HCT116 (cell line): ENCODE data around the gene SAMD4A. TPM values are rescaled to one million over a fixed set of nuclear protein-coding genes. Genes with fewer than 3 reads are reported as not detected.

ENCODE experiments used
- ATAC-seq: fragments of 200-7000 bp; cut with Tn5 transposase; 2 replicates; pipeline ENCODE4 v1.9.1; 2020; ENCODE audit warnings: mild to moderate bottlenecking, moderate library complexity
- BruUV-seq: library from RNA; stranded (reverse); fragments of 400-500 nt; replicated peaks from 2 replicates; lab custom pipeline; 2021; lab: Mats Ljungman, UMichigan
- CTCF ChIA-PET: fragments of 300-600 bp; sonication (Branson Sonifier 250); formaldehyde crosslinking; loops from one replicate; lab custom pipeline; 2021; ENCODE audit warnings: antibody characterized with exemption; lab: Charles Lee
- POLR2A ChIA-PET: fragments of 300-600, 350-600 bp; sonication (Branson Sonifier 250); formaldehyde crosslinking; loops from one replicate; lab custom pipeline; 2021; ENCODE audit warnings: antibody characterized with exemption; lab: Charles Lee
- RAD21 ChIA-PET, 2 experiments: fragments of 300-600 bp; sonication (Branson Sonifier 250); formaldehyde crosslinking; loops; one replicate each; lab custom pipeline; 2023; ENCODE audit warnings: low total read pairs in 2 of 2; ENCODE audit not compliant: uncharacterized antibody in 2 of 2, unreplicated experiment in 2 of 2, low non-redundant PET in 1 of 2; lab: Charles Lee
- DNase-seq: peaks from one replicate; pipeline ENCODE4 v3.0.0-alpha.2; 2010; ENCODE audit warnings: low read depth, low spot score
- H2AFZ ChIP-seq: fragments of 200-600 bp; shearing (Covaris generic), sonication (generic); 2 replicates; pipeline ENCODE4 v1.6.1; 2017; ENCODE audit warnings: low read depth, mixed run types, mixed read lengths, antibody characterized with exemption, low read length; ENCODE audit not compliant: poor library complexity, severe bottlenecking
- H3K27ac ChIP-seq: 2 replicates; pipeline ENCODE4 v1.5.1; 2012; ENCODE audit warnings: low read depth, low read length
- H3K27me3 ChIP-seq: fragments of 200-600 bp; sonication (generic); 2 replicates; pipeline ENCODE4 v1.6.1; 2016; ENCODE audit warnings: mixed run types, low read length, mixed read lengths; ENCODE audit not compliant: insufficient read depth
- H3K36me3 ChIP-seq, 2 experiments: fragments of 200-500 bp in 1 of 2; fragments of 200-600 bp in 1 of 2; sonication (Bioruptor generic) in 1 of 2; sonication (generic) in 1 of 2; 2 replicates each; pipeline versions ENCODE4 v1.5.1 to v1.6.1; 2014 to 2016; ENCODE audit warnings: low read length in 2 of 2, inconsistent platforms in 1 of 2, mixed read lengths in 1 of 2, mixed run types in 1 of 2; ENCODE audit not compliant: insufficient read depth in 2 of 2, control insufficient read depth in 1 of 2
- H3K4me1 ChIP-seq, 2 experiments: fragments of 200-600 bp in 1 of 2; sonication (generic) in 1 of 2; 2 replicates each; pipeline versions ENCODE4 v1.5.1 to v1.6.1; 2012 to 2017; ENCODE audit warnings: low read length in 2 of 2, inconsistent platforms in 1 of 2, mild to moderate bottlenecking in 1 of 2, mixed read lengths in 1 of 2, mixed run types in 1 of 2, moderate library complexity in 1 of 2; ENCODE audit not compliant: insufficient read depth in 2 of 2, control insufficient read depth in 1 of 2
- H3K4me2 ChIP-seq: fragments of 200-600 bp; sonication (generic); 2 replicates; pipeline ENCODE4 v1.6.1; 2017; ENCODE audit warnings: mixed run types, low read length, mixed read lengths
- H3K4me3 ChIP-seq, 2 experiments: fragments of 200-600 bp in 1 of 2; sonication (generic) in 1 of 2; replicated peaks in 1 of 2; 2 replicates each; pipeline ENCODE4 v1.5.1; 2011 to 2016; ENCODE audit warnings: low read length in 2 of 2, control low read depth in 1 of 2, low read depth in 1 of 2, mild to moderate bottlenecking in 1 of 2, mixed read lengths in 1 of 2, mixed run types in 1 of 2
- H3K79me2 ChIP-seq: fragments of 200-600 bp; sonication (generic); 2 replicates; pipeline ENCODE4 v1.6.1; 2017; ENCODE audit warnings: mild to moderate bottlenecking, mixed run types, low read length, moderate library complexity, mixed read lengths; ENCODE audit not compliant: insufficient read depth
- H3K9ac ChIP-seq: fragments of 200-600 bp; sonication (generic); 2 replicates; pipeline ENCODE4 v1.6.1; 2016; ENCODE audit warnings: low read length, mixed read lengths
- H3K9me2 ChIP-seq: fragments of 200-600 bp; sonication (generic), shearing (Covaris generic); 2 replicates; pipeline ENCODE4 v1.6.1; 2017; ENCODE audit warnings: mixed run types, mild to moderate bottlenecking, moderate library complexity; ENCODE audit not compliant: insufficient read depth
- H3K9me3 ChIP-seq, 2 experiments: fragments of 200-500 bp in 1 of 2; fragments of 200-600 bp in 1 of 2; sonication (Bioruptor generic) in 1 of 2; sonication (generic) in 1 of 2; 2 replicates each; pipeline ENCODE4 v1.6.1; 2014 to 2017; ENCODE audit warnings: low read length in 2 of 2, mixed read lengths in 2 of 2, inconsistent platforms in 1 of 2, low read depth in 1 of 2, mild to moderate bottlenecking in 1 of 2, mixed run types in 1 of 2, moderate library complexity in 1 of 2; ENCODE audit not compliant: control insufficient read depth in 1 of 2, insufficient read depth in 1 of 2
- H4K20me1 ChIP-seq: fragments of 200-600 bp; sonication (generic), shearing (Covaris generic); 2 replicates; pipeline ENCODE4 v1.6.1; 2017; ENCODE audit warnings: mixed run types, mild to moderate bottlenecking, moderate library complexity; ENCODE audit not compliant: insufficient read depth
- ATF3 ChIP-seq: IDR thresholded peaks from 2 replicates; pipeline ENCODE4 v1.6.1; 2012
- CBX3 ChIP-seq: IDR thresholded peaks from 2 replicates; pipeline ENCODE4 v1.6.1; 2012; ENCODE audit warnings: low read depth
- CEBPB ChIP-seq: IDR thresholded peaks from 2 replicates; pipeline ENCODE4 v1.6.1; 2012; ENCODE audit warnings: low read depth
- FOSL1 ChIP-seq: IDR thresholded peaks from 2 replicates; pipeline ENCODE4 v1.6.1; 2012; ENCODE audit warnings: low read depth
- JUND ChIP-seq: IDR thresholded peaks from 2 replicates; pipeline ENCODE4 v1.6.1; 2012
- POLR2A ChIP-seq: IDR thresholded peaks from 2 replicates; pipeline ENCODE4 v1.7.0; 2011; ENCODE audit warnings: borderline replicate concordance; ENCODE audit not compliant: insufficient read depth, insufficient read length; ENCODE audit errors: extremely low read depth
- POLR2AphosphoS5 ChIP-seq: IDR thresholded peaks from 2 replicates; pipeline ENCODE4 v1.6.1; 2011; ENCODE audit warnings: mild to moderate bottlenecking, low read depth, low read length, moderate library complexity
- RAD21 ChIP-seq: IDR thresholded peaks from 2 replicates; pipeline ENCODE4 v1.6.1; 2012; ENCODE audit warnings: low read depth, mild to moderate bottlenecking
- SP1 ChIP-seq: IDR thresholded peaks from 2 replicates; pipeline ENCODE4 v1.6.1; 2012; ENCODE audit warnings: low read depth
- SRF ChIP-seq: IDR thresholded peaks from 2 replicates; pipeline ENCODE4 v1.6.1; 2012; ENCODE audit warnings: low read depth
- TCF7L2 ChIP-seq: IDR thresholded peaks from 2 replicates; pipeline ENCODE4 v1.7.0; 2011; ENCODE audit warnings: borderline replicate concordance, inconsistent platforms; ENCODE audit not compliant: insufficient read depth, insufficient read length; ENCODE audit errors: extremely low read depth
- YY1 ChIP-seq: IDR thresholded peaks from 2 replicates; pipeline ENCODE4 v1.6.1; 2011; ENCODE audit warnings: low read length, low read depth, moderate library complexity, mild to moderate bottlenecking; ENCODE audit not compliant: insufficient replicate concordance; ENCODE audit errors: extremely low read depth
- ZFX ChIP-seq: fragments of 450-650 bp; IDR thresholded peaks from 2 replicates; pipeline ENCODE4 v1.6.1; 2017
- ZNF274 ChIP-seq: fragments of 200-500 bp; sonication (Bioruptor generic); IDR thresholded peaks from 2 replicates; pipeline ENCODE4 v1.6.1; 2014; ENCODE audit warnings: mild to moderate bottlenecking, low read depth, low read length, inconsistent platforms
- intact Hi-C: fragments of 100-400 bp; cut with micrococcal nuclease; formaldehyde crosslinking; loops from 2 replicates; pipeline ENCODE4 v1.10.0; 2022
- total RNA-seq: library from RNA; stranded (reverse); gene quantifications from one replicate; pipeline ENCODE4 v1.2.1, GENCODE V29; 2021; ENCODE audit not compliant: unreplicated experiment
- TF ChIP-seq, protein P1 (sequence below): IDR thresholded peaks from 2 replicates; pipeline ENCODE4 v1.6.1; 2011; ENCODE audit warnings: mild to moderate bottlenecking, low read length, moderate library complexity; ENCODE audit not compliant: insufficient replicate concordance; ENCODE audit errors: extremely low read depth
- TF ChIP-seq, protein P2 (sequence below): IDR thresholded peaks from 2 replicates; pipeline ENCODE4 v1.6.1; 2012

Gene SAMD4A
- total RNA-seq, 1 experiment from 2014 or later: 9.0 TPM

GRCh38 chr14:54653712-54654469 is 87.0 kb downstream of the SAMD4A start:
- Histone ChIP-seq H3K9ac (peak overlapping the region; percentile 12; the same call in 1 of the 2 replicates), H3K27ac (peak overlapping the region; percentile 23), H3K9me2 (no peaks in the 10 kb centered on the region), H3K4me3 (peak overlapping the region in 1 of 2 experiments; percentile 26; a peak in 2 of 4 replicates), H3K9me3 (no peaks in the 10 kb centered on the region), H2AFZ (peak overlapping the region; percentile 8), H3K79me2 (no peaks in the 10 kb centered on the region; the same call in 1 of the 2 replicates), H3K4me2 (peak overlapping the region; percentile 53), H3K36me3 (no peaks in the 10 kb centered on the region), H3K27me3 (no peaks in the 10 kb centered on the region), H4K20me1 (no peaks in the 10 kb centered on the region), H3K4me1 (peaks cover 52 to 61% of the 10 kb centered on the region in 2 experiments)
- ChIA-PET CTCF (no interaction called here), POLR2A (no interaction called here), RAD21 (no interaction called here)
- ATAC-seq (peak; percentile 39), DNase-seq (no peak)
- intact Hi-C loops: loop anchor here (5.0 kb wide), 1 partner anchor 87 kb away; the partner anchor contains the start of gene SAMD4A
- TF ChIP-seq JUND (no peak; the same call in 1 of the 2 replicates), SP1 (peak; percentile 6; the same call in 1 of the 2 replicates)
- BruUV-seq: no TSS peak

- H3K27ac ChIP-seq: peak overlapping the region; percentile 23; the same call in 1 of the 2 replicates
- H3K9me2 ChIP-seq: no peaks in the 10 kb centered on the region
- no peaks in the 10 kb centered on the region for H3K27me3 ChIP-seq
- intact Hi-C loops: loop anchor here (5.0 kb wide), 1 partner anchor 87 kb away; the partner anchor contains the start of gene SAMD4A
- no peak overlapping the region for H3K4me3 ChIP-seq
- ChIA-PET RAD21 (no interaction called here), POLR2A (no interaction called here), CTCF (no interaction called here)
- H3K4me1 ChIP-seq: peaks cover 50 to 55% of the 10 kb centered on the region in 2 experiments
- no peak for ATAC-seq
- no peaks in the 10 kb centered on the region; the same call in 1 of the 2 replicates for H3K79me2 ChIP-seq
- no peak overlapping the region for H3K9ac ChIP-seq
- BruUV-seq: no TSS peak
- no peak for TF ChIP-seq YY1
- TF ChIP-seq SP1: no peak
- no peak for TF ChIP-seq ATF3
- TF ChIP-seq CEBPB: no peak
- TF ChIP-seq FOSL1: no peak
- TF ChIP-seq ZNF274: no peak
- TF ChIP-seq ZFX: no peak
- no peak for TF ChIP-seq SRF
- no peak for TF ChIP-seq POLR2AphosphoS5
- TF ChIP-seq POLR2A: no peak
- TF ChIP-seq TCF7L2: no peak
- no peak for TF ChIP-seq RAD21
- TF ChIP-seq, protein P1, sequence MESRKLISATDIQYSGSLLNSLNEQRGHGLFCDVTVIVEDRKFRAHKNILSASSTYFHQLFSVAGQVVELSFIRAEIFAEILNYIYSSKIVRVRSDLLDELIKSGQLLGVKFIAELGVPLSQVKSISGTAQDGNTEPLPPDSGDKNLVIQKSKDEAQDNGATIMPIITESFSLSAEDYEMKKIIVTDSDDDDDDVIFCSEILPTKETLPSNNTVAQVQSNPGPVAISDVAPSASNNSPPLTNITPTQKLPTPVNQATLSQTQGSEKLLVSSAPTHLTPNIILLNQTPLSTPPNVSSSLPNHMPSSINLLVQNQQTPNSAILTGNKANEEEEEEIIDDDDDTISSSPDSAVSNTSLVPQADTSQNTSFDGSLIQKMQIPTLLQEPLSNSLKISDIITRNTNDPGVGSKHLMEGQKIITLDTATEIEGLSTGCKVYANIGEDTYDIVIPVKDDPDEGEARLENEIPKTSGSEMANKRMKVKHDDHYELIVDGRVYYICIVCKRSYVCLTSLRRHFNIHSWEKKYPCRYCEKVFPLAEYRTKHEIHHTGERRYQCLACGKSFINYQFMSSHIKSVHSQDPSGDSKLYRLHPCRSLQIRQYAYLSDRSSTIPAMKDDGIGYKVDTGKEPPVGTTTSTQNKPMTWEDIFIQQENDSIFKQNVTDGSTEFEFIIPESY: no peak
- TF ChIP-seq CBX3: no peak
- TF ChIP-seq, protein P2, sequence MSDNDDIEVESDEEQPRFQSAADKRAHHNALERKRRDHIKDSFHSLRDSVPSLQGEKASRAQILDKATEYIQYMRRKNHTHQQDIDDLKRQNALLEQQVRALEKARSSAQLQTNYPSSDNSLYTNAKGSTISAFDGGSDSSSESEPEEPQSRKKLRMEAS: no peak
- no peaks in the 10 kb centered on the region for H4K20me1 ChIP-seq
- no peaks in the 10 kb centered on the region for H3K9me3 ChIP-seq
- DNase-seq: no peak
- peak overlapping the region; percentile 53 for H3K4me2 ChIP-seq
- no peaks in the 10 kb centered on the region for H3K36me3 ChIP-seq
- H2AFZ ChIP-seq: no peak overlapping the region
These were observed 87.7 kb downstream of the SAMD4A start for GRCh38 chr14:54654605-54655004.
